ENCODE measurements around the gene ELL2.

- TF ChIP-seq, protein P1, sequence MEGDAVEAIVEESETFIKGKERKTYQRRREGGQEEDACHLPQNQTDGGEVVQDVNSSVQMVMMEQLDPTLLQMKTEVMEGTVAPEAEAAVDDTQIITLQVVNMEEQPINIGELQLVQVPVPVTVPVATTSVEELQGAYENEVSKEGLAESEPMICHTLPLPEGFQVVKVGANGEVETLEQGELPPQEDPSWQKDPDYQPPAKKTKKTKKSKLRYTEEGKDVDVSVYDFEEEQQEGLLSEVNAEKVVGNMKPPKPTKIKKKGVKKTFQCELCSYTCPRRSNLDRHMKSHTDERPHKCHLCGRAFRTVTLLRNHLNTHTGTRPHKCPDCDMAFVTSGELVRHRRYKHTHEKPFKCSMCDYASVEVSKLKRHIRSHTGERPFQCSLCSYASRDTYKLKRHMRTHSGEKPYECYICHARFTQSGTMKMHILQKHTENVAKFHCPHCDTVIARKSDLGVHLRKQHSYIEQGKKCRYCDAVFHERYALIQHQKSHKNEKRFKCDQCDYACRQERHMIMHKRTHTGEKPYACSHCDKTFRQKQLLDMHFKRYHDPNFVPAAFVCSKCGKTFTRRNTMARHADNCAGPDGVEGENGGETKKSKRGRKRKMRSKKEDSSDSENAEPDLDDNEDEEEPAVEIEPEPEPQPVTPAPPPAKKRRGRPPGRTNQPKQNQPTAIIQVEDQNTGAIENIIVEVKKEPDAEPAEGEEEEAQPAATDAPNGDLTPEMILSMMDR (IDR thresholded peaks at IDR 0.05; ENCODE audit: poor library complexity, severe bottlenecking): no peak
- TF ChIP-seq POLR2AphosphoS5 (IDR thresholded peaks at IDR 0.05) (no peak), EZH2 (IDR thresholded peaks at IDR 0.05; ENCODE audit: borderline replicate concordance, insufficient read depth, low read length, poor library complexity, severe bottlenecking) (no peak)
Observed at GRCh38 chr5:95988877-95989276, 27.2 kb upstream of the ELL2 start.

Data from neural cell (in vitro differentiated cells).